UCSD-AML1 (cell line): ENCODE data around the gene MAGOHB.
A peak's percentile ranks its signal among the peaks of the same experiment; 100 is the strongest.
"Not testable (repeated sequence)": the region's sequence is repeated elsewhere in the genome, so short reads cannot be mapped to it uniquely, and the experiment has no call there.

Source experiments
- DNase-seq: peaks from one replicate; lab custom pipeline; 2025; ENCODE audit not compliant: unreplicated experiment; lab: John Stamatoyannopoulos, UW

The MAGOHB gene

GRCh38 chr12:10613349-10614055, at the start of gene MAGOHB:
Gene MAGOHB, minus strand, starts transcription at chr12:10613609. Its CDS starts 77 bp downstream, at chr12:10613532.
- DNase-seq: peak; percentile 96

GRCh38 chr12:10661338-10661737, 47.9 kb upstream of the MAGOHB start:
- DNase-seq: no peak

- no peak for DNase-seq
Measured at GRCh38 chr12:10654003-10654402, 40.6 kb upstream of the MAGOHB start.

GRCh38 chr12:10652192-10652591, 38.8 kb upstream of the MAGOHB start:
- DNase-seq: no peak

GRCh38 chr12:10646576-10646975, 33.2 kb upstream of the MAGOHB start:
- DNase-seq: not testable (repeated sequence)

GRCh38 chr12:10645910-10646309, 32.5 kb upstream of the MAGOHB start:
- no peak for DNase-seq

GRCh38 chr12:10641735-10642500, 28.5 kb upstream of the MAGOHB start:
- DNase-seq: no peak

- no peak for DNase-seq
Measured at GRCh38 chr12:10638728-10639127, 25.3 kb upstream of the MAGOHB start.

- no peak for DNase-seq
Measured at GRCh38 chr12:10636611-10637010, 23.2 kb upstream of the MAGOHB start.

GRCh38 chr12:10636124-10636523, 22.7 kb upstream of the MAGOHB start:
- no peak for DNase-seq

- no peak for DNase-seq
Measured at GRCh38 chr12:10635306-10635705, 21.9 kb upstream of the MAGOHB start.

- DNase-seq: no peak
Measured at GRCh38 chr12:10634427-10634826, 21.0 kb upstream of the MAGOHB start.

GRCh38 chr12:10633541-10633940, 20.1 kb upstream of the MAGOHB start:
- DNase-seq: no peak

GRCh38 chr12:10632226-10632625, 18.8 kb upstream of the MAGOHB start:
- DNase-seq: no peak

GRCh38 chr12:10624605-10625004, 11.2 kb upstream of the MAGOHB start:
- DNase-seq: no peak

GRCh38 chr12:10623131-10623530, 9.7 kb upstream of the MAGOHB start:
- DNase-seq: no peak

- DNase-seq: no peak
Measured at GRCh38 chr12:10621278-10621677, 7.9 kb upstream of the MAGOHB start.

GRCh38 chr12:10620078-10620779, 6.8 kb upstream of the MAGOHB start:
- DNase-seq: no peak

- DNase-seq: no peak
Measured at GRCh38 chr12:10618338-10618987, 5.1 kb upstream of the MAGOHB start.

GRCh38 chr12:10617863-10618262, 4.5 kb upstream of the MAGOHB start:
- DNase-seq: no peak

GRCh38 chr12:10615532-10615931, 2.1 kb upstream of the MAGOHB start:
- no peak for DNase-seq

GRCh38 chr12:10614056-10614370, 604 bp upstream of the MAGOHB start:
- DNase-seq: no peak
